Ramos (cell line): ENCODE results near the gene CCDC192.
"Not testable (repeated sequence)": the region's sequence is repeated elsewhere in the genome, so short reads cannot be mapped to it uniquely, and the experiment has no call there.

Experiments
- in situ Hi-C: fragments of 300-500 bp; cut with MboI; formaldehyde crosslinking; loops from one replicate; pipeline ENCODE4 v1.14.3; 2022; ENCODE audit warnings: low sequenced_read_pairs; ENCODE audit not compliant: unreplicated experiment

The CCDC192 gene

GRCh38 chr5:127702926-127703561 is at the start of gene CCDC192:
Gene CCDC192, plus strand, starts transcription at chr5:127703391. Its CDS starts 55 bp downstream, at chr5:127703446.
- in situ Hi-C loops: no loop called here

GRCh38 chr5:127656825-127657224 is 46.4 kb upstream of the CCDC192 start:
- in situ Hi-C loops: no loop called here

DNA sequence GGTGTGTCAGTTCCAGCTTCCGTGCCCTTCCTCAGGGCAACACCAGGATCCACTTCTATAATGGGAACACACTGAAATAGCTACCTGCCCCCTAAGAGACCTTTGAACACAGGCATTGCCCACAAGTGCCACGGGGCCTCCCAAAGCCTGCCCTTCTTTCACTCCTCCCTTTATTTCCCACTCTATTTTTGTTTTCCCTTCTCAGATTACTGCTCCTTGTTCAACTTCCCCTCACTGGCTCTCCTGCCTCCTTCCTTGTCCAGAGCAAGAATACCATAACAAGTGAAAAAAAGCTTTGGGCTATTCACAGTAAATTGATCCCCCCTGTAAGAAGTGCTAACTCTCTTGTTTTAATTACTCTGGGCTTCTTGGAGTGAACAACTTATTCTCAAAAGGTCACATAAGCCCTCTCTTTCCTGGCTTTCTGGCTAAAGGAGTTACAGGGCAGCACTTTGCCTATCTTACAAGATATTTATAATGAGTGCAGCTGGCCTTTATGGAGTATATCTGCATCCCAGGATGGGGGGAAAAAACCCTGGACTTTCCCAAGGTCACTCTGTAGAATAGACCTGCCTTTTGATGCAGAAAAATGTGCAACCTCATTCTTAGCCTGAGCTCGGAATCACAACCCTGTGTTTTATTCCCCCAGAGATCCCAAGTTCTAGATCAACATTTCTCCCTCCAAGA is 43.0 kb upstream of the CCDC192 start:
- in situ Hi-C loops: no loop called here

GRCh38 chr5:127664093-127664492 is 39.1 kb upstream of the CCDC192 start:
- in situ Hi-C loops: no loop called here

DNA sequence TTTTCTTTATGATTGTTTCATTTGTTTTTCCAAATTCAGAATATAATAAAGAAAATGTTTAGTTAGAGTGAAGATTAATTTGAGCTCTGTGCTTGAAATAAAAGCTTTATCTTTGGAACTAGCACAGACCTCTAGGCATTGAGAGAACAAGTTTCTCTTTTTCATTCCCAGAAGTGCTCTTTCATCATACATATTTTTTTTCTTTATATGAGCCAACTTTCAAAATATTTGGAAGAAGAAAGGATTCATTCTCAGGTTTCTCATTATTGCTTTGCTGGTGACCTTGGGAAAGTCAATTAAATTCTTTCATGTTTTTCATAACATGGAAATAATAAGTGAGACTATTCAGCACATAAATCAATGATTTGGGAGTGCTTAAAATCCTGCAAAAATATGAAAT is 37.5 kb upstream of the CCDC192 start:
- in situ Hi-C loops: no loop called here

- in situ Hi-C loops: no loop called here
Observed at GRCh38 chr5:127666043-127666716, 37.0 kb upstream of the CCDC192 start.

- in situ Hi-C loops: no loop called here
Observed at GRCh38 chr5:127667926-127668325, 35.3 kb upstream of the CCDC192 start.

GRCh38 chr5:127671218-127671617 is 32.0 kb upstream of the CCDC192 start:
- in situ Hi-C loops: no loop called here

DNA sequence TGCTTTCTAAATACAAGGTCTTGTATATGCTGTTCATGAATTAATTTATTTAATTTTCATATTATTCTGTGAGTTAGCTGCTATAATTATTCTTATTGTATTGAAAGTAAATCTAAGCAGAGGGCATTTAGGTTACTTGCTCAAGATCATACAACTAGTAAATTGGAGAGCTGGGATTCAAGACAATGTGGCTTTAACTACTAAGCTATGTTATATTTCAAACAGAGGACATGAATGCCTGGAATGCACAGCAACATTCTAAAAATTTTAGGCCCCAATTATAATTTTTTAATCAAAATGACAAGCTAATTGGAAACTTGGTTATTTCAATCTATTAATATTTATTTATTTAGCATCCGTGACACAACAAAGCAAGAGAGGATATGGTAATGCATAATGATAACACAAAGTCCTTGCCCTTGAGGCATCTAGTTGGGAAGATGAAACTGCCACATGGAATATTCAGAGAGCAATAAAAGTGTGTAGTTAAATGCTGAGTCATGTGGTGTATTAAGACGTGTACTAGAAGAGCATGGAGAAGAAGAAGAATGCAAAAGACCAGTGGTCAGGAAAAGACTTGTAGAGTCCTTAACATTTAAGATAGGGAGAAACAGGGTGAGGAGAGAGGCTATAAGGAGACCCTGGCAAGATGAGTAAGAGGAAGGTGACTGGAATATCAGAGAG is 29.9 kb upstream of the CCDC192 start:
- in situ Hi-C loops: no loop called here

GRCh38 chr5:127676951-127677350 is 26.2 kb upstream of the CCDC192 start:
- in situ Hi-C loops: not testable (repeated sequence)

- in situ Hi-C loops: not testable (repeated sequence)
Observed at GRCh38 chr5:127679691-127680330, 23.4 kb upstream of the CCDC192 start.

DNA sequence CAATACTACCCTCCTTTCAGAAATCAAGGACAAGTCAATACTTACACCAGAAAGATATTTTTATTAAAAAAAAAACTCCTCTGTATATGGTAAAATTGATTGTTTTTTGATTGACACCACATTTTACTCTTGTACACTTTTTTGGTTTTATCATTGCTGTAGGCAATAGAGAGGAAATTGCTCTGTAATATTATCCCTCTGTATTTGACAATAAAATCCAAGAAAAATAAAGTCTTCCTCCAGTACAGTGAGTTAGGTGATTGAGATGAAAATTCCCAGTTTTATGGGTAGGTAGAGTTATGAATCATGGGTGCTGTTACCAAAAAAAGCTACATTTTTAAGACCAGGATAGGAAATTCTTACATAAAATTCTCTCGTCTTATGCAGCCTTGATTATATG is 22.6 kb upstream of the CCDC192 start:
- in situ Hi-C loops: no loop called here

GRCh38 chr5:127683008-127683407 is 20.2 kb upstream of the CCDC192 start:
- in situ Hi-C loops: no loop called here

DNA sequence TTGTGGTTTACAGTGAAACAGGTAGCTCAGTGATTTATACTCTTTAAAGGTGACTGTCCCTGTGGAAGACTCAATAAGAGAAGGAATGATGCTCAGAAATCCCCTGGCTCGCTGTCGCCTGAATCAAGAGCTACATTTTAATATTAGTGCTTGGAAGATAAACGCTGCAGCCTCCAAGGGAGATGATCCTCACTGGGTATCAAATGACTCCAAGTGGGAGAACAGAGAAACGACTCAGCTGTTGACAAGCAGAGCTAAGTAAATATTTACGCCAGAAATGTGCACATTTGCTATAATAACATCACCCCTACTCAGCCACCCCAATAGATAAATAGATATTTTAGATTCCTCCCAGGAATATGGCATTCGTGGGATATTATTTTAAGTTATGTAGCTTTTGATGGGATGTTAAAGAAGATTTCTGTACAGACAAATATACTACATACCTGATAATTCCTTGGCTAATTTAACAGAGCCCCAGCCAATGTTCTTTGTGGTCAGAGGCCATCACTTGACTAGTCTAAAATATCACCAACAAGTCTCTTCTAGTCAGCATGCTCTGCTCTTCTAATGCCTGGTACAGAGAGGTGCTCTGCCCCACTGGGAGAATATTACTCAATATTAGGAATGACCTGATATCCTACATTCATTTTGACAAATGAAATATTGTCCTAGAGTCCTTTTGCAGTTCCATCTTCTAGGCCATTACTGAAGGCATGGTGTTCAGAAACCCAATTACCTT is 18.3 kb upstream of the CCDC192 start:
- in situ Hi-C loops: no loop called here

DNA sequence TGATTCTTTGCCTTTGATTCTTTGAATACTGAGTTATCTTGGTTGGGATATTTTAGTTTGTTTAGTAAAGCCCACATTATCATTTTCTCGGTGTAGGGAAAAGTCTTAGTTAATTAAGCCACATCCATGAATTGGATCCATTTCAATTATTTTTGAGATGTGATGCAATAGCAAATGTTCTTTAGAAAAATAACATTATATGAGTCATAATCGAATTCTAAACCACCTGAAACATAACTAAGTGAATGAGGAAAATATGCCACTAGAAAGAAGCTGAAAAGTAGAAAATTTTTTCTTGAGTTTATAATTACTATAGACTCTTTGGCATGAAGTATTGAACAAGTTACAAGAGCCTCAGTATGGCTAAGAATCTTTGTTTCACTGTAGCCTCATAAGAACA is 17.5 kb upstream of the CCDC192 start:
- in situ Hi-C loops: no loop called here

GRCh38 chr5:127686424-127686823 is 16.8 kb upstream of the CCDC192 start:
- in situ Hi-C loops: no loop called here

- in situ Hi-C loops: no loop called here
Observed at GRCh38 chr5:127694518-127695171, 8.5 kb upstream of the CCDC192 start.

- in situ Hi-C loops: no loop called here
Observed at GRCh38 chr5:127695346-127695745, 7.8 kb upstream of the CCDC192 start.

DNA sequence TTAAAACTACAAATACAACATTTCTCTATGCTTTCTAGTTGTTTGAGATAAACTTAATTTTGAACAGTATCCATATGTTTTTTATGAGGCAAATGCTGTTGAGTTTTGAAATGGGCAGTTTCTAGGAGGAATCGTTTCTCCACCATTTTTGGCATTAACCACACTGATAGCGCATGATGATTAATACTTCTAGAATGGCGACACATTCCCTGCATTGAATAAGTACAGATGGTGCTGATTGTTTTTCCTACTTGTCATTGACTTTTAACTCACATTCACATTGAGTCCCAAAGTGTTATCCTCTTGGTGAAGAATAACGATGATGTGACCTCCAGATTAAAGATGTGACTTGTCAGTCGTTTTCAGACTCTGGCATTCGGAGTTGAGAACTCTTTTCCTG is 6.5 kb upstream of the CCDC192 start:
- in situ Hi-C loops: no loop called here
